HG03060 (cell line): ENCODE measurements around the gene ADCY1.

Experiments used
- ATAC-seq: cut with Tn5 transposase; IDR thresholded peaks from one replicate; pipeline ENCODE4 v1.9.1; 2021; ENCODE audit warnings: low read depth, moderate number of reproducible peaks; ENCODE audit not compliant: unreplicated experiment

The ADCY1 gene

DNA sequence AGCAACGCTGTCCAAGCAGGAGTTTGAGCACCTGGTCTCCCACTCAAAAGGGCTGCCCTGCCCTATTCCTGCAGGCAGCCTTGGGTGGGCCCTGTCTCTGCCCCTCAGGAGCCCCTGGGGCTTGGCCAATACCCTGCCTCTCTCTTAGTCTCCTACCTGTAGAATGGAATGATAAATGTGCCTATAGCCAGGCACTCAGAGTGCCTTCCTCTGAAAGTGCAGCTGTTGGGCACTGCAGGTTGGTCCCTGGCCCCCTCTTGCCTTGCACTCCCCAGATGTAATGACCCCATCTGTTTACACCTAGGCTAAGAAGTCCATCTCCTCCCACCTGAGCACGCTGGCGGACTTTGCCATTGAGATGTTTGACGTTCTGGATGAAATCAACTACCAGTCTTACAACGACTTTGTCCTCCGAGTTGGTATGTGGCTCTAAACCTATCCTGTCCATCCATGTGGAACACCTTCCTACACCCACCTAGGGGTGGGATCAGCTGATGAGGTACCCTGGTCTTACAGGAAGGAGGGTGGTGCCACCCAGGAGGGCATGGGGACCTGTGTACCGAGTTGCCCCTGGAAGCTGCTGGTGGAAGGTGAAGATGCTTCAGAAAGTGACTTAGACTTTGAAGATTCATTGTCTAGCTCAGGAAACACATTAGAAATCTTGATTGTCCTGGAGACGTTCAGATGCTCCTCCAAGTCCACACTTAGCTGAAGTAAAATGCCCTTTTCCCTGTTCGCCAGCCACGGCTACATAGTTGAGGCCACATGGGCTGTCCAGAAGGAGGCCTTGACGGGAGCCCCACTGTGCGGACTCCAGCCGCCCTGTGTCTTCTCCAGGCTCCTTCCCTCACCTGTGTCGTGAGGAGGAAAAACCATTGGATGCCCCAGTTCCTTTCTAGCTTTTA, 134.1 kb downstream of the ADCY1 start:
- ATAC-seq, result no peak

DNA sequence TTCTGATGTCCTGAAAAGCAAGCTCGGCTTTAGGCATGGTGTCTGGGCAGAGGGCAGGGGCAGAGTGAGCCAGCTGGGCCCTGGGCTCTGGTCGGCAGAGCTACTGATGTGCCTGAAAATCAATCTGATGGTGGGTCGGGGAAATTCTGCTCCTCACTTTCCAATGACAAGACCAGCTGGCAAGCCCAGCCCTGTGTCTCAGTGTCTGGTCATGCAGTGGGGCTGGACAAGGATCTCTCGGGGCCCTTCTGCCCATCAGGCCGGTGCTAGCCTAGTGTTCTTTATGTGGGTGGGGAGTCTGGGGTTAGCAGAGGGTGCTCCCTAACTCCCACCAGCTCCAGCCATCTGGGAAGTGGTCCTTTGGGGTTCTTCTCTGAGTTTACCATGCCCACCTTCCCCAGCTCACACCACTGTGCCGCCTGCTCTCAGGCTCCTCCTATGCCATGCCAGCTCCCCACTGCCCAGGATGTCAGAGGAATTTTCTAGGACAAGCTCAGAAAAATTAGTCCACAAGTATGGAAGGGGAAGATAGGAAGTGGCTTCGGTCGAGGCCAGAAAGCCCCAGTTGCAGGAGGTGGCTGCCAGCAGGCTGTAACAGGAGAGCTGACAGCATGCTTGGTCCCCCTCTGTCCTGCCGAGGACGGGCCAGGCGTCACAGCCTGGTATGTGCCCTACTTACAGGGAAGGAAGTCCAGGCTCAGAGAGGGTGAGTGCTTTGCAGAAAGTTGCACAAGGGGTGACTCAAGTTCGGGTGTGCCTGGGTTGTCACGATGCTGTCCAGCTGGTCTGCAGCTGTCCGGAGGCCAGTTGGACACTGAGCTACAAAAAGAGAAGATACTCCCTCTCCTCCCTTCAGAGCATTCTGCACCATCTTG, 135.2 kb downstream of the ADCY1 start:
- ATAC-seq, result no peak

DNA sequence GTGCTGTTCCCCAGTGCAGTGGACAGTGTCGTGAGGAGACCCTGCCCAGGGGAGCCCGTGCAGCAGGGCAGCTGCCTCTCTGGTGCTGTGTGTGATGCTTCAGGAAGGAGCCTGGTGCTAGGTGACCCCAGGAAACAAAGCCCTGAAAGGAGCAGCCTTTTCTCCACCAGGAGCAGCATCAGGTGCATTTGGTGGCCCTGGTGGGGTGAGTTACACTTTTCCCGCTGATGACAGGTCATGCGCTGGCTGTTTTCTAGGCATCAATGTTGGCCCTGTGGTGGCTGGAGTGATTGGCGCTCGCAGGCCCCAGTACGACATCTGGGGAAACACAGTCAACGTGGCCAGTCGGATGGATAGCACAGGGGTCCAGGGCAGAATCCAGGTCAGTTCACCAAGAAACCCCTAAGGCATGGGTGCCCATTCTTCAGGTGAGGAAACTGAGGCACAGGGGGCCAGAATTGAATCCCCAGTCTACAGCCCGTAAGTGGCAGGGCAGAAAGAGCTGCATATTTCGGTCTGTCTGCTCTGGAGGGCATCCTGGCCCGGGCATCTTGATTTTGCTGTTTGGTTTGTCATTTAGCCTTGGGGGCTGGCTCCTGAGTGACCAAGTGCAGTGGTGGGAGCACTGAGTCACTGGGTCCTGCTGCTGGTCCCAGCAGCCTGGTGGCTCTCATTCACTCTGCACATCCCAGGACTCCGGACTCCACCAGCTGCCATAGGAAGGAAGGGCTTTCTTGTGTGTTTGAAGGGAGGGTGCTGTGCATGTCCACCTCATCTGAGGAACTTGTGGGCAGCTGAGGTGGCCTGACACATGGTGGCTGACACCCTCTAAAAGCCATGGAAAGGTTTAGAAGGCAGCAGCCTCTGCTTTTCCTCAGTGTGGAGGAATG, 136.3 kb downstream of the ADCY1 start:
- ATAC-seq, result no peak

DNA sequence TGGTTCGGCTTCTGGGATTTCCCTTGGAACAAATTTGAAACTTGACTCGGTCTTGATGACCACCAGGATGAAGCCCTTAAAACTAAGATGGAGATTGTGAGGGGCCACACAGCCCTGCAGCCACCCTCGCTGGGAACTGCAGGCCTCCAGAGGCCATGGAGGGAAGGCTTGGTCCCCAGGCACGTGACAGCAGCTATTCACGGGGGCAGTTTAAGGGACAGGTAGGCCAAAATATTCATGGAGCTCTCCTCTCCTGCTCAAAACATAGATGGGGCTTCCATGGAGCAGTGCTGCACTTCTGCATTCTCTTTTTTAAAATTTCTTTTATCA, 137.0 kb downstream of the ADCY1 start:
- no peak for ATAC-seq

DNA sequence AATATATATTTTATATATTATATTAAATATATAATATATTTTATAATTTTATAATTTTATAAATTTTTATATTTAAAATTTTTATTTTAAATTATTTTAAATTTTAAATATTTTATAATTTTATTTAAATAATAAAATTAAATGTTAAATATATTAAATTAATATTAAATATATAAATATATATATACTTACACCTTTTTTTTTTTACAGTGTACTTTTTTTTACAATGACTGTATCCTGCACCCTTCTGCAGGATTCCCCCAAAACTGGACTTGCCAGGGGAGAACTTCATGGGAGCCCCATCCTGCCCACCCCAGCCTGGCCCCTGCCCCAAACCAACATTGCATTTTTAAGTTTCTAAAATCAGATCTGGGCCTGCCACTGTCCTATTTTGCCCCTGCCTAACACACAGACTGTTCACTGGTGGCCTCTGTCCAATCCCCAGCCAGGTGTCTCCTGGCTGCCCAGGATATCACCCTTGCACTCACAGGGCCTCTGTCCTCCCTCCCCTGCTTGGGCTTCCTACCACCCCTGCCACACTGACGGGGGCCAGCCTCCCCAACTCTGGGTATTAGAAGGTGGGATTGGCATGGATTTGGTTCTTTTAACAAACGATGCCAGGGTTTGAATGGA, 138.0 kb downstream of the ADCY1 start:
- no peak for ATAC-seq

DNA sequence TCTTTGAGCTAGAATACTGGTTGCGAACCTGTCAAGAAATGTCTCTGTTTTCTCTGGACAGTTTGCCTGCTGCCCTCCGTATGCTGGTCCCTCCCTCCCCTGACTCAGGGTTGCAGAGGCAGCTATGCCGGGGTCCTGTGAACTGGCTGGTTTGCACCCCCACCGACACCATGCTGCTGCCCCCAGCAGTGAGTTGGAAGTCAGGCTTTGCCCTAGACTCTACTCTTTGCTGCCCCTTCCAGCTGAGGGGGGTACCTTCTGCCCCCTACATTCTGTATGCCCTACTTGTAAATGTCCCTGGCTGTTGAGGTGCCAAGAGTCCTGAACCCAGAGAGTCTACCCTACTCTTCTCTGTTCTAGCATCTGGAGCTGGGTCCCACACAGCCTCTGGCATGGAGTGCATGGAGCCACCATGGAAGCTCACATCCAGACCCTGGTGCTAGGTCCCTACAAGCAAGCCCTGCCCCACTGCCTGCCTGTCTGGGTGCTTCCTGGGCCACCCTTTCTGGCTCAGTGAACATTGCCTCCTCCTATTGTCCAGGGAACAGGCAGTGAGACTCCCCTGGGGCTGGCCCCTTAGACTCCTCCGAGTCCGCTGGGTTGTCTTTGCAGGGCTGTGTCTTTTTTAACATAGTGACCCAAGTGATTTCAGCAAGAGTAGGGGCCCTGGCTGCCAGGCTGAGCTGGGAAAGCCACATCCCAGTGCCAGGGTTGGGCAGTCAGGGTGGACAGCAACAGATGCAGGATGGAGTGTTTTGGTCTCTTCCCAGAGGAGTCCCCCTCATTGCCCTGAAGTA, 138.9 kb downstream of the ADCY1 start:
- no peak for ATAC-seq

DNA sequence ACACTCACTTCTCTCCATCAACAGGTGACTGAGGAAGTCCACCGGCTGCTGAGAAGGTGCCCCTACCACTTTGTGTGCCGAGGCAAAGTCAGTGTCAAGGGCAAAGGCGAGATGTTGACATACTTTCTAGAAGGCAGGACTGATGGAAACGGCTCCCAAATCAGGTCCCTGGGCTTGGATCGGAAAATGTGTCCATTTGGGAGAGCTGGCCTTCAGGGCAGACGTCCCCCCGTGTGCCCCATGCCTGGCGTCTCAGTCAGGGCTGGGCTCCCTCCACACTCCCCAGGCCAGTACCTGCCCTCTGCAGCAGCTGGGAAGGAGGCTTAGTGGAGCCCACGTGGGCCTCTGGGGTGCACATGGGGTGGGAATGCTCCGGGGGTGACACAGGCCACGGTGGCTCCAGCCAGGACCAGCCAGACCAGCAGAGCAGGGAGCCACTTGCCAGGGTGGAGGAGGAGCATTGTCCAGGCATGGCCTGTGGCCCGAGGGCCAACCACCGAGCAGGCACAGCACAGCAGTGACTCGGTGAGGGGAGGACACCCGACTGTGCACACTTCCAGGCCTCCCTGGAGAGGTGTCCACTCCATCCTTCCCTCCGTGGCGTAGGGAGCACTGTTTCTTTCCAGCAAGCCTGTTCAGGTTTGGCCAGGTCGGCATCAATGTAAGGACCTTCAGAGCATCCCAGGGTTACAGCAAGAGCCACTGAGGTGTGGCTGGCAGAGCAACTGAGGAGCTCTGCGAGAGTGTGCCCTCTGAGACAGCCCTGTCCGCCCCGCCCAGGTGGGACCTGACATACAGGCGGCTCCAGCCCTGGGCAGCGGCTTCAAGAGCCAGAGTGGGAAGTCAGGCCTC, 139.7 kb downstream of the ADCY1 start:
- no peak for ATAC-seq

DNA sequence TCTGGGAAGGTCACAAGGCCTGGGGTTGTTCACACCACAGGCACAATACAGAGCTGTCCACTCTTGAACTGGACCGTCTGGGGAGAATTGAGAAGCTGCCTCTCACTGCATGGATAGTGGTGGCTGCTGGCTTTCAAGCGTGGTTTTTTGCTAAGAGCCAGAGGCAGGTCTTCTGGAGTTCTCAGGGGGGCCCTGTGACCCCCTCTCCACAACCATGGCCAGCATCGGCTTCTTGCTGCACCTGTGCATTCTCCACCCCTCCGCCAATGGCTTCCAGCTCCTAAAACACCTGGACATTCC, 140.3 kb downstream of the ADCY1 start:
- no peak for ATAC-seq

DNA sequence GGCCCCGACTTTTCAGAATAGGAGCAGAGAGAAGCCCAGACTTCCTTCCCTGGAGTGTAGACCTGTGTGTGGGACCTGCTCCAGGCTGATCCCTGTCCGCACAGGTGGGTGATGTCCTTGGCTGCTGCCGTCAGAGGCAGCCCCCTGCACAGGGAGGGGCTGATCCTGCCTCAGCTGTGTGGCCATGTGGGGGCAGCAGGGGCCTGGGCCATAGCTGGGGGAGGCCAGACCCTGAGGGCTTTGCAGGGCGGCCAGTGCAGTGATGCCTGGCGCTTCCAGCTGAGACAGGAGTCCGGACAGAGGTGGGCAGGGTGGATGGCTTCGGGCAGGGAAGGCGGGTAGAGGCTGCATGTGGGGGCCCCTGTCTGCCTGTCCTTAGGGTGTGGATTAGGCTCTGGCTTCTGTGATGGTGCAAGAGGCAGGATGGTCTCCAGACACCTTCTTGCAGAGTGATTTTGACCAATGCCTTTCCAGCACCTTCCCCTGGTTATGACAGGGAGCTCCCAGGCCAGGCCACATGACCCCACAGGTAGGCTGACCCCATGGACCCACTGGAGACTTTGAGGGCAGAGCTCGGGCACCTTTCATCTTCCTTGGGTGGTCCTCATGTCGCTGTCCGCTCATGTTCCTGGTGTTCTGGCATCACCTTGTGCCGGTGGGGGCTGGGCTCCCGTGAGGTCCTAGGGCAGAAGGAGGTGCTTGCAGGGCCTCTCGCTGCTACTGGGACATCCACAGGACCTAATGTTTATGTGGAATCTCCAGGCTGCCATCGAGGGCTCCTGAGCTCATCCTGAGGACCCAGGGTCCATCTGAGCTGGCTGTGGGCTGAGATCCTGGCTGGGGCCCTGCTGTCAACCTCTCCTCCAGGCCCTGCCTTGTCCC, 141.5 kb downstream of the ADCY1 start:
- no peak for ATAC-seq

DNA sequence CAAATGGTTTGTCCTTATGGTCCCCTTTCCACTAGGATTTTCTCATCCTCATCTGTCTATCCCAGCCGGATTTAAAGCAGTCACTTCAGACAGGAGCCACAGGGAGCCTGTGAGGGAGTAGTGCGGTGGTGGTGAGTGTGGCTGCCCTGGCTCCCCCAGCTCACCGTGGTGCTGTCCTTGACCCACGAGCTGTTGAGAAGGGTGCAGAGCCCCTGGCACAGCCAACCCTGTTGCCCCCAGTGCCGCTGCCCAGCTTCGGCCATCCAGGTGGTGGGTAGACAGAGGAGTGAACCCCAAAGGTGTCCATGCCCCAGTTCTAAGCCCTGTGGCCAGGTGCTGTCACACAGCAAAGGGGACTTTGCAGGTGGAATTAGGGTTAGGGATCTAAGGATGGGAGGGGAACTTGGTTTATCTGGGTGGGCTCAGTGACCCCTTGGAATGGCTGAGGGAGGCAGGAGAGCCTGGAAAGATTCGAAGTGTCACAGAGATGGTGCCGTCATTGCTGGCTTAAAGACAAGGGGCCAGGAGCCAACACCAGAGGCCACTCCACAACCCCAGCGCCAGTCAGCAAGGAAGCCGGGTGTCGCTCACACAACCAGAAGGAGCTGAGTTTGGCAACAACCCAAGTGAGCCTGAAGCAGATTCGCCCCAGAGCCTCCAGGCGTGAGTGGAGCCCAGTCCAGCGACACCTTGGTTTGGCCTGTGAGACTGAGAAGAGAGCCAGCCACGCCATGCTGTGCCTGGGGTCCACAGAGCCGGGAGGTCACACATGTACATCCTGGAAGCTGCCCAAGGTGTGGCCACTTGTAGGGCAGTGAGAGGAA, 142.4 kb downstream of the ADCY1 start:
- no peak for ATAC-seq

DNA sequence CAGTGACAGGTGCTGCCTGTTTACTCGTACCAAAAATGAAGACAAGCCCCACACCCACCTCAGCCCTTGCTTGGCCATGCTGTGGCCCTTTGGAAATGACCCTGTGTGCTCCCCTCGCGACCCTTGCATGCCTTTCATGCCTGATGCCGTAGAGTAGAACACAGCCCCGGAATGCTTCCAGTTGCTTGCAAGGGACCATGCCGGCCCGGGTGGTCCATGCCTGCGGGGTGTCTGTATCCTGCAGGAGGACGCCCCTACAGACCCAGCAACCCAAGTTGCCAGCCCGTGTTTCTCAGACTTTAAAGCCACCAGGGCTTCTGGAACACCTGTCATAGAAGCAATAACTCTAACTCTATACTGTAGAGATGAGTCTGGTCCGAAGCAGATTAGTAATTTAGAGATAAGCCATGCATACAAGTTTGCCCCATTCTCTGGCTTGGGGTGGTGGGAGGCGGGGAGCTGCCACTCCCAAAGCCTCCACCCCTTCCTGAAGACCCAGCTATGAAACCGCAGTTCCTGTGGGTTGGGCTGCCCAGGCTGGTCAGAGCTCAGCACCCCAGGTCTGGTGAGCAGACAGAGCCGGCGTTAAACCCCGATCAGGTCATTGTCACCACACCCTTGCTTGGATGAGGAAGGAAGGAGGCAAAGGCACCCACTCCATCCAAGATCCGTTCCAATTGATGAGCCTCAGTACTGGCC, 143.5 kb downstream of the ADCY1 start:
- ATAC-seq, result no peak

DNA sequence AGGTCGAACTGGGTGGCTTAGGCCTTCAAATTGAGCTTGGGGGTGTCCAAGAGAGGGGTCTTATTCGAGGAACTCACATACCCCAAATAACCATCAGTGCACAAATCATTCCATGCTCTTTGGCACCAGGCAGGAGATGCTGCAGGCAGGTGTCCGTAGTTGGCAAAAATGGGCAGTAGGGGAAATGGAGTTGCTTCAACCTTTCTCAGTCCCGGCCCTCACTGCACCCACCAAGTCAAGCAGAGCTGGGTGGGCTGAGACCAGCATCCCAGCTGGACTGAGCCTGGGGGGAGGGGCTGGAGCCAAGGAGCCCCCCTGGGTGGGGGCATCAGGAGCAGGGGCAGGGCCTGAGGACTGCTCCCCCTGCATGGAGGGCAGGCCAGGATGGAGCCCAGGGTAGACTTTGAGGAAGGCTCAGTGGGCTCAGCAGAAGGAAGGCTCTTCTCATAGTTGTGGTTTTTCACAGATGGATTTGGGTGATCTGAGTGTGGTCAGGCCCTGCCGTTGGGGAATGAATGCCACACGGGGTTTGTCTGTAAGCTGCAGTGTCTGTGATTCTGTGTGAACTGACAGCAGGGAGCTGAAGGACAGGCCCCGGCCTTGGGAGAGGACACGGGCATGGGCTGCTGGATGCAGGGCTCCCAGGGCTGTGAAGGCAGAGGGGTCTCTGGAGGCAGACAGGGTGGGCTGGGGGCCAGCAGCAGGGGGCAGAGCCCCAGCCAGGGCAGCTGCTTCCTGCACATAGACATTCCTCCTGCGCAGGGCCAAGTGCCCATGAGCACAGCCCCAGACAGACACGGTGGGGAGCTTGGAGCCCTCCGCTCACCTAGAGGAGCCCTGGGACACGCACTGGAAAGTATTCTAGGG, 144.5 kb downstream of the ADCY1 start:
- no peak for ATAC-seq

DNA sequence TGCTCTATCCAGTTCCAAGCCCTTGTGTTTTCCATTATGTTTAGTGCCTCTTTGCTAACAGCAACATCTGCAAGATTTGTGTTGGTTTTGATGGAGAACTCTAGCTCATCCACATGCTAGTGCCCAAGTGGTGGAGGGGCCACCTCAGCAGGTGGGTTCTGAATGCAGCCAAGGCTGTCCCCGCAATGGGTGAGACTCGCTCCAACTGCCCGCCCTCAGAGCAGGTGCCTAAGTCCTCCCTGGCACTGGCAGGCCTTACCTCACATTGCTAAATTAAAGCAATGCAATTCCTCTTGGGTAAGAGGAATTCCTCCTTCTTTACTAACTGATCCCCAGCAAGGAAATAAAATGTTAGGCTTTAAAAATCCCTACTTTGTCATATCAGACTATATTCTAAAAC, 146.8 kb downstream of the ADCY1 start:
- no peak for ATAC-seq

DNA sequence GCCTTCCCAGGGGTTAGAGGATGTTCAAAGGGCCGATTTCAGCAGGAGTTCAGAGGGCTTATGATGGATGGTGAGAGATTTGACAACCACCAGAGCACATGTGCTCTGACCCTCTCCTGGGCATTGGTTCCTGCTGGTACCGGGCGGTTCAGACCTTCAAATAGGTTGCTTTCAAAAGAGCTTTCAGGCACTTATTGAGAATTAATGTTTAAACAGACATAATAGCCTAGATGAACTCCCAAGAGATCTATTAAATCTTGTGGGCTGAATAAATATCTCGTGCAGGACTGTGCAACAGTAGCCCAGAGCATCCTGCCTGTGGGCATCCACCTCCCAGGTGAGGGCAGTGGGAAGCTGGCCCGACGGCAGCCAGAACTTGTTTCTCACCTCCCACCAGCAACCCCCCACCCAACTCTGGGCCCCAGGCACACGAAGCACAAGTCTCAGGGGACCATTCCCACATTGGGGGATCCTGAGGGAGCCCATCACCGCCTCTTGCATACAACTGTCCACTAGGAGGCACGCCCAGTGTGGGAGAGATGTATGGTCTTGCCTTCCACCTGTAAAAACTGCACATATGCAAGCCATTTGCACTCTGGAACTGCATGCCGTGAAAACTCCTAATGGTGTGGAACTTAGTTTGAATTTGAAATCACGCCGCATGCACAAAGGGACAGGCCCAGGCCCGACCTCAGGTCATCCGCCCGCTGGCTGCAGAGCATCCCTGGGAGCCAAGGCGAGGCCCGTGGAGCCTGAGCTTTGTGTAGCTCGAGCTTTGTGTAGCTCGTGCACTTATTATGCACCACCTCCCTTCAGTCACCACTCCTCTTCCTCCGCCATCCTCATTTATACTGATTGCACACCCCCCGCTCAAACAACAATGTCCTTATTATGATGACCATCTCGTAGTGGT, 147.8 kb downstream of the ADCY1 start:
- no peak for ATAC-seq
